Measurements from ENCODE around the gene TTLL11. TPM values are rescaled to one million over a fixed set of nuclear protein-coding genes. Genes with fewer than 3 reads are reported as not detected.

The TTLL11 gene
- total RNA-seq, 1 donor from 2014 or later: 4.0 TPM

- H3K9me3 Mint-ChIP-seq (ENCODE audit: unreplicated experiment): no peaks in the 10 kb centered on the region
Observed at GRCh38 chr9:121838746-121839669, 254.1 kb downstream of the TTLL11 start.

GRCh38 chr9:121837113-121837961 is 255.8 kb downstream of the TTLL11 start:
- peaks cover 15% of the 10 kb centered on the region for H3K27me3 Mint-ChIP-seq (ENCODE audit: unreplicated experiment)
- H3K36me3 Mint-ChIP-seq (ENCODE audit: low read depth, unreplicated experiment): no peaks in the 10 kb centered on the region
- DNase-seq (ENCODE audit: low spot score): no peak

More at GRCh38 chr9:121838746-121839669, 254.1 kb downstream of the TTLL11 start:
- DNase-seq (ENCODE audit: low spot score): no peak
- Mint-ChIP-seq H3K27ac (ENCODE audit: unreplicated experiment) (no peak overlapping the region), H3K4me1 (ENCODE audit: unreplicated experiment) (peaks cover 7% of the 10 kb centered on the region), H3K4me3 (ENCODE audit: unreplicated experiment) (no peak overlapping the region), H3K36me3 (ENCODE audit: low read depth, unreplicated experiment) (no peaks in the 10 kb centered on the region), H3K27me3 (ENCODE audit: unreplicated experiment) (peaks cover 15% of the 10 kb centered on the region)
- TF ChIP-seq CTCF (IDR thresholded peaks at IDR 0.05; ENCODE audit: unreplicated experiment): no peak

GRCh38 chr9:121836366-121836885 is 256.7 kb downstream of the TTLL11 start:
- H3K27me3 Mint-ChIP-seq (ENCODE audit: unreplicated experiment): peaks cover 9% of the 10 kb centered on the region
- no peak overlapping the region for H3K27ac Mint-ChIP-seq (ENCODE audit: unreplicated experiment)
- TF ChIP-seq CTCF (IDR thresholded peaks at IDR 0.05; ENCODE audit: unreplicated experiment): no peak
- no peaks in the 10 kb centered on the region for H3K9me3 Mint-ChIP-seq (ENCODE audit: unreplicated experiment)
- peaks cover 3% of the 10 kb centered on the region for H3K4me1 Mint-ChIP-seq (ENCODE audit: unreplicated experiment)
- H3K4me3 Mint-ChIP-seq (ENCODE audit: unreplicated experiment): no peak overlapping the region
- no peaks in the 10 kb centered on the region for H3K36me3 Mint-ChIP-seq (ENCODE audit: low read depth, unreplicated experiment)
- DNase-seq (ENCODE audit: low spot score): no peak

More at GRCh38 chr9:121837113-121837961, 255.8 kb downstream of the TTLL11 start:
- TF ChIP-seq CTCF (IDR thresholded peaks at IDR 0.05; ENCODE audit: unreplicated experiment): no peak
- H3K4me3 Mint-ChIP-seq (ENCODE audit: unreplicated experiment): no peak overlapping the region
- H3K27ac Mint-ChIP-seq (ENCODE audit: unreplicated experiment): no peak overlapping the region
- no peaks in the 10 kb centered on the region for H3K9me3 Mint-ChIP-seq (ENCODE audit: unreplicated experiment)
- peaks cover 3% of the 10 kb centered on the region for H3K4me1 Mint-ChIP-seq (ENCODE audit: unreplicated experiment)

GRCh38 chr9:121835587-121836365 is 257.3 kb downstream of the TTLL11 start:
- Mint-ChIP-seq H3K4me3 (ENCODE audit: unreplicated experiment) (no peak overlapping the region), H3K27me3 (ENCODE audit: unreplicated experiment) (peaks cover 4% of the 10 kb centered on the region), H3K36me3 (ENCODE audit: low read depth, unreplicated experiment) (no peaks in the 10 kb centered on the region), H3K27ac (ENCODE audit: unreplicated experiment) (no peak overlapping the region), H3K9me3 (ENCODE audit: unreplicated experiment) (no peaks in the 10 kb centered on the region), H3K4me1 (ENCODE audit: unreplicated experiment) (peaks cover 1% of the 10 kb centered on the region)
- no peak for DNase-seq (ENCODE audit: low spot score)
- TF ChIP-seq CTCF (IDR thresholded peaks at IDR 0.05; ENCODE audit: unreplicated experiment): no peak
